Femur (tissue), 1 donor: Measurements from ENCODE around the gene XRN2.
A peak's percentile ranks its signal among the peaks of the same experiment; 100 is the strongest.

Source experiments
- DNase-seq: peaks from one replicate; pipeline ENCODE4 v3.0.0-alpha.2; 2017

Gene XRN2, protein sequence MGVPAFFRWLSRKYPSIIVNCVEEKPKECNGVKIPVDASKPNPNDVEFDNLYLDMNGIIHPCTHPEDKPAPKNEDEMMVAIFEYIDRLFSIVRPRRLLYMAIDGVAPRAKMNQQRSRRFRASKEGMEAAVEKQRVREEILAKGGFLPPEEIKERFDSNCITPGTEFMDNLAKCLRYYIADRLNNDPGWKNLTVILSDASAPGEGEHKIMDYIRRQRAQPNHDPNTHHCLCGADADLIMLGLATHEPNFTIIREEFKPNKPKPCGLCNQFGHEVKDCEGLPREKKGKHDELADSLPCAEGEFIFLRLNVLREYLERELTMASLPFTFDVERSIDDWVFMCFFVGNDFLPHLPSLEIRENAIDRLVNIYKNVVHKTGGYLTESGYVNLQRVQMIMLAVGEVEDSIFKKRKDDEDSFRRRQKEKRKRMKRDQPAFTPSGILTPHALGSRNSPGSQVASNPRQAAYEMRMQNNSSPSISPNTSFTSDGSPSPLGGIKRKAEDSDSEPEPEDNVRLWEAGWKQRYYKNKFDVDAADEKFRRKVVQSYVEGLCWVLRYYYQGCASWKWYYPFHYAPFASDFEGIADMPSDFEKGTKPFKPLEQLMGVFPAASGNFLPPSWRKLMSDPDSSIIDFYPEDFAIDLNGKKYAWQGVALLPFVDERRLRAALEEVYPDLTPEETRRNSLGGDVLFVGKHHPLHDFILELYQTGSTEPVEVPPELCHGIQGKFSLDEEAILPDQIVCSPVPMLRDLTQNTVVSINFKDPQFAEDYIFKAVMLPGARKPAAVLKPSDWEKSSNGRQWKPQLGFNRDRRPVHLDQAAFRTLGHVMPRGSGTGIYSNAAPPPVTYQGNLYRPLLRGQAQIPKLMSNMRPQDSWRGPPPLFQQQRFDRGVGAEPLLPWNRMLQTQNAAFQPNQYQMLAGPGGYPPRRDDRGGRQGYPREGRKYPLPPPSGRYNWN

DNA sequence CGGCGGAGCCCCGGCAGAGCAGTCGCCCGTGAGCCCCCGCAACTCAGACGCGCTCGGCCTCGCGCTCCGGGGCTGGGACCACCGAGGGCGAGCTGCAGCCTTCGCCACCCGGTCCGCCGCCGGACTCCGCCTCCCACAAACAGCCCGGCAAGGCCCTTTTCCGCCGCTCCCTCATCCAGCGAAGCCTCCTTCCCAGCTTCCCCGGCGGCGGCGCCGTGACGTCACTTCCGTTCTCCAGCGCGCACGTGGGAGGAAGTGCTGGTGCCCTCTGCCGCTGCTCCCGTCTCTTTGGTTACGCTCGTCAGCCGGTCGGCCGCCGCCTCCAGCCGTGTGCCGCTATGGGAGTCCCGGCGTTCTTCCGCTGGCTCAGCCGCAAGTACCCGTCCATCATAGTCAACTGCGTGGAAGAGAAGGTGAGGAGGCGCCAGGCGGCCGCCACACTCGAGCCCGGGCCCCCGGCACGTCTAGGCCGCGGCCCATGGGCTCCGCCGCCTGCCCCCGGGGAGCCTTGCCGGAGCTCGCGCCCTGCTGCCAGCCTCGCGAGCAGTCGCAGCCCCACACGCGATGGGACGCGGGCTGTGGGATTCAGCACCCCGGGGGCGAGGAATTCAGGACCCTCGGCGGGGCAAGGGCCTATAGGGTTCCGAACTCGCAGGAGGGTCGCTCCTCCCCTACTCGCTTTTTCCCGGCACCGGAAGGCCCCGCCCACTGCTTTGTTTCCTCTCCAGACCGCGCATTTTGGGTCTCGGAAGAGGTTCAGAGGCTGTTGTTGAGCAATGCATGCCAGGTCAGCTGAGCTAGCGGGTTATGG, at the start of gene XRN2:
TSS of gene XRN2 (plus strand) at position 271 of the 811 bp plus-strand sequence. CDS start at position 339, 68 bp downstream.
- peak; percentile 97 for DNase-seq

DNA sequence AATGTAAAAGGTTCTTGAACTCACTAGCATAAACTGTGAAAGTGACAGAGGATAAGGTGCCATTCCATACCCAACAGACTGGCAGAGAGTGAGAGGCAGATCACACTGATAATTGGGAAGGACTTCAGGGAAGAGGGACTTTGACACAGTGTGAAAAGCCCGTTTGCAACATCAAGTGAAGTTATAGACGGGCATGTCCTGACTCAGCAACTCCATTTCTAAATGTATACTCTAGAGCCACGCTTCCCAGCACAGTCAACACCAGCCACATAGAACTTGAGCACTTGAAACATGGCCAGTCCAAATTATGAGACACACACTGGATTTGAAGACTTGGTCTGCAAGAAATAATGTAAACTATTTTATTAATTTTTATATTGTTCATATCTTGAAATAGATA, 45.9 kb upstream of the XRN2 start:
- no peak for DNase-seq

DNA sequence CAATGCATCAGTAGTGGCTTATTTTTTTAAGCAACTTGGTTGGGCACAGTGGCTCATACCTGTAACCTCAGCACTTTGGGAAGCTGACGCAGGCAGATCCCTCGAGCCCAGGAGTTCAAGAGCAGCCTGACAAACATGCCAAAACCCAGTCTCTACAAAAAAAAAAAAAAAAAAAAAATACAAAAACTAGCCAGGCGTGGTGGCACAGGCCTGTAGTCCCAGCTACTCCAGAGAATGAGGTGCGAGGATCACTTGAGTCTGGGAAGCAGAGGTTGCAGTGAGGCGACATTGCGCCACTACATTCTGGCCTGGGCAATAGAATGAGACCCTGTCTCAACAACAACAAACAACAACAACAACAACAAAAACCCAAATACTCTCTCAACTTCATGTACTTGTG, 44.7 kb upstream of the XRN2 start:
- DNase-seq: no peak

DNA sequence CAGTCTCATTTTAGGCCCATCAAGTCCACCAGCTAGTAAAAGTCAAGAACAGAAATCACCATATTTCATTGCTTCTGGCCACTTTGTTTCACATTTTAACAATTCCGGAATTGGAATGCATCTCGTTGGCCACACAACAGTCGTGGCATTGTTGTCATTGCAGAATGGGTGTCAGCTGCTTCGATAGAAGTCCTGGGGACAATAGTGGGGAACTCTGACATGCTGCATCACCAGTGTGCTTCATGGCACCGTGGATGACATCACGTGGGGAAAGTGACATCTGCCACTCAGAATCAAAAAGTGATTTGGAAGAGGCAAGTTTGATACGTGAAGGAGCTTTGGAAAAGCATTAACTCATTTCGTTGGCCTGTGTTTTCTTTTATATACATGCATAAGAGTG, 43.8 kb upstream of the XRN2 start:
- DNase-seq: no peak

DNA sequence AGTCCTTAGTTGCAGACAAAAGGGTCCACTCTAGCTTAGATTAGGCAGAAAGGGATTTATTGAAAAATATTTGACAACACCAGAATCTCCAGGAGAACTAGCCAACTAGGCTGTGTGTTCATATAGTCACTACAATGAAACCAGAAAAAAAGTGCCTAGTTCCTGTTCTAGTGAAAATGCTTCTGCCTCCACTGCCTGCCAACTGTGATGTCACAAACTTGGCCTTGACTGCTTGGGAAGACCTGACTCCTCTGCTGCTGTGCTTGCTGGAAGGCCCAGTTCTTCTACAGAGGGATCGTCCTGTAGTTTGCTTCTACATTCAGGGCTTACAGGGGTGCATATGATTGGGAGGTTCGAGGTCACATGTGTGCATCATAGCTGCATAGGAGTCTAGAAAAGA, 40.3 kb upstream of the XRN2 start:
- DNase-seq: peak; percentile 30

DNA sequence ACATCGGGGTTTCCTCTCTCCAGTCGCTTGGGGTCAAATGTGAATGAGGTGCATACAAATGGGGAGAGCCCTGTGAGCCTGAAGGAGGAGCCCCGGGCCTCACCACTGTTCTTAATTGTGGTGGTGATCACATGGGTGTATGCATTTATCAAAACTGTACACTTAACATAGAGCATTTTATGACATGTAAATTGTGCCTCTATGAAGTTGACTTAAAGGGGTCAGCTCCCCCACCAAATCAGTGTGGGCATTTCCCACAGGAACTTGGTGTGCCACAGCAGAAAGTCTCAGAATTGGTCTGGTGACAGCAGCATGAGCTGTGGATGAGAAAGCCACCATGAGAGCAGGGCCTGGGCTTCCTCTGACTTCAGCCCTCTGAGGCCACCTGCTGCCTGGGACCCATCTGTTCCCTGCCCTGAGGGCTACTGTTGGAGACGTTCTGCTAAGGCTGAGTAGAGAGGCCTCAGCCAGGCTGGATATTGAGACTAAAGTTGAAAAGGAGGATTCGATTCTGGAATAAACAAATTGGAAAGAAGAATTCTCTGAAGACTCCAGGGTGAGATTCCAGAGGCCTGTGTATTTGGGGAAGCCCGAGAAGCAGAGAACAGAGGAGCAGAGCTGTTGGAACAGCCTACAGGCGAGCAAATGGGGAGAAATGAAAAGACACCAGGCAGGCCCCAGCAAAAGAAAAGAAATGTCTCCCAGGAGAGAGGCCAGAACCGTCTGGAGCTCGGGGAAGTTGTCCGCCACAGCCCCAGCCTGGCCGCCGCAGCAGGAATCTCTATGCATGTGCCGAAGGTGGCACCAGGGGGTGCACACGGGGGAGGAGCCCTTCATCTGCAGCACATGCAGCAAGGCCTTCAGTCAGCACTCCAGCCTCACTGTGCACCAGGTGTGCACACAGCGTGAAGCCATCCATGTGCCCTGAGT, 37.6 kb upstream of the XRN2 start:
- DNase-seq: no peak

DNA sequence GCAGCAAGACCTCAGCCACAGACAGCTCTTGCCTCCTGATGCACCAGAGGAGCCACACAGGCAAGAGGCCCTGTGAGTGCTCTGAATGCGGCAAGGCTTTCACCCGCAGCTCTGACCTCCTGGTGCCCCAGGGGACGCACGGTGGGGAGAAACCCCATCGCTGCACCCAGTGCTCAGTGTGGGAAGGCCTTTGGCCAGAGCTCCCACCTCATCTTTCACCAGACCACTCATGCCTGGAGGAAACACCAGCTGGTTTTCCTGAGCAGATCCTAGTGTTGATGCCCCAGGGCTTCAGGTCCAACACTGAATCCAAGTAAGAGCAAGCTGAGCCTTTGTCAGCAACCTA, 37.0 kb upstream of the XRN2 start:
- DNase-seq: no peak

DNA sequence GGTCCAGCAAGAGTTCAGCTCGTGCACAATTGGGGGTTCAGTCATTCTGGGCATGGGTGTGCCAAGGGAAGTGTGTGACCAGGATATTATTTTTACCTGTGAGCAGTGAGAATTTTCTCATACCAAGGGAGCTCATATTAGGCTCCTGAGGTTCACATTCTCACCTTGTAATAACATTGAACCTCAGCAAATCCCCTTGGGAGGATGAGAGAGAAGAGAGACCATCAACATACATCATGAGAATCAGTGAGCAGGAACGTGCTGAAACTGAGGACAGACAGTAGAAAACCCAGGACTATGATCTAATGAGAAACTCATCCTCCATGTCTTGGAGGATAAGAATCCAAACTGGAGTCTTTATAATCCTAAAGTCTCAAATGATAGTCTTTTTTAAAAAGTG, 33.4 kb upstream of the XRN2 start:
- DNase-seq: no peak

DNA sequence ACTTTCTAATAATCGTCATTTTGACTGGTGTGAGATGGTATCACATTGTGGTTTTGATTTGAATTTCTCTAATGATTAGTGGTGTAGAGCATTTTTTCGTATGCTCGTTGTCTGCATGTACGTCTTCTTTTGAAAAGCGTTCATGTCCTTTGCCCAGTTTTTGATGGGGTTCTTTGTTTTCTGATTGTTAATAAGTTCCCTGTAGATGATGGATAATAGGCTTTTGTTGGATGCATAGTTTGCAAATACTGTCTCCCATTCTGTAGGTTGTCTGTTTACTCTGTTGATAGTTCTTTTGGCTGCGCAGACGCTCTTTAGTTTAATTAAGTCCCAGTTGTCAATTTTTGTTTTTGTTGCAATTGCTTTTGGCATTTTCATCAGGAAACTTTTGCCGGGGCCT, 32.3 kb upstream of the XRN2 start:
- DNase-seq: no peak

DNA sequence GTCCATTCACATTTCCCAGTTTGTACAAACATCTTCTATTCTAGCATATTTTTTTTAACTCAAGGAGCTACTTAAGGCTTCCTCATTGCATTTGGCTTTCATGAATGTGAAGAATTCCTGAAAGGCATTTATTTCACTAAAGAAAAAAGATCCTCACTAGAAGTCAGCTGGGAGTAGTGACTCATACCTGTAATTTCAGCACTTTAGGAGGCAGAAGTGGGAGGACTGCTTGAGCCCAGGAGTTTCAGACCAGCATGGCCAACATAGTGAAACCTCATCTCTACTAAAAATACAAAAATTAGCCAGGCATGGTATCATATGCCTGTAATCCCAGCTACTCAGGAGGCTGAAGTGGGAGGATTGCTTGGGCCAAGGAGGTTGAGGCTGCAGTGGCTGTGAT, 30.9 kb upstream of the XRN2 start:
- no peak for DNase-seq

DNA sequence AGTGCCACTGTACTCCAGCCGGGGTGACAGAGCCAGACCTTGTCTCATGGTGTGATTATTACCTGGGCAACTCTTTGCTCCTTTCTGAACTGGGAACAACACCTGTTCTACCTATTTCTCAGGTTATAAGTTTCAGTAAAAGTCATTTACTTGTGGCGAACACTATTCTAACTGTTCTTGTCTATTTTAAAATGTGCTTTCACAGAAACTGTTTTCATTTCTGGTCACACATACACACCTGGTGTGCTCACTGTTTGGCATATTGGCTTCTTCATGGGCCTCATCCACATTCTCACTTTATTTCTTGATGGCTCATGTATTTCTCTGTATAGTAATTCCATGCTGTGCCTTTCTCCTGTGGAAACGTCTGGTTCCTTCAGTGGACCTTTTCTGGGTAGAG, 30.5 kb upstream of the XRN2 start:
- DNase-seq: no peak

DNA sequence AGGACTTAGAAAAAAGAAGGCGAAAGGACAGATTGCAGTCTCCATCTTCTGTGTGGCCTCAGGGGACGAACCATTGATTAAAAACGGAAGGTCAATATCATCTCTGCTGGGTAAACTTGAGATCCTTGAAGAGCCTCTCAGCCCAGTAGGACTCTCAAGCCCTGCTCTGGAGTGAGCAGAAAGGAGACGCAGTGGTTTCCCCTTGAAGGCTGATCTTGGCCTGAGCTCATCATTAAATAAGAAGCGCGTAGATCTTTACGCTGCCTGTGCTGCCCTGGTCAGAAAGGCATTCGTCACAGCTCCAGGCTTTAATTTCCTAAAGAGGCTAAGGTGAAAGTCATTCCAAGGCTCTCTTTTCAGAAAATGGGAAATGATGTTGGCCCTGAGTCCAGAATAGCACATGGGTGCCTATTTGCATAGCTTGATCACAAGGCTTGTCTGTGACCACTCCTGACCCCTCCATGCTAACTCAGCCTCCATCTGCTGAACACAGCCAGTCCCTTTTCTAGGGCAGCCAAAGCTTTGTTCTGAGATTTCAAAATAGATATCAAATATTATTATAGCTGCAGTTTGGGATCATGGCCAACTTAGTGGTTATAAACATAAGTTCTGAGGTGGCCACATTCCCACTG, 29.3 kb upstream of the XRN2 start:
- no peak for DNase-seq

DNA sequence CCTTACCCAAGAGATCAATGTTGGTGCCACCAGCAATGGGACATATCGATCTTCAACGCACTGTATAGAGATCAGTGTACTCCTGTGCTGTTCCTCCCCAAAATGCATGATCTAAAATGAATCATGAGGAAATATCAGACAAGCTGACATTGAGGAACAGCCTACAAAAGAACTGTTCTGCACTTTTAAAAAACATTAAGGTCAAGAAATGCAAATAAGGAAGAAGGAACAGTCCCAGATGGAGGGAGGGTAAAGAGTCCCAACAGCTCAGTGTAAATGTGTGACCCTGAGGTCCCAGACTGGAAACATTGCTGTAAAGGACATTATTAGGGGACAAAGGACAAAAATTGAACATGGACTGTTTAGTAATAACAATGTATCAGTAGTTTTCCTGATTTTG, 24.3 kb upstream of the XRN2 start:
- DNase-seq: no peak

DNA sequence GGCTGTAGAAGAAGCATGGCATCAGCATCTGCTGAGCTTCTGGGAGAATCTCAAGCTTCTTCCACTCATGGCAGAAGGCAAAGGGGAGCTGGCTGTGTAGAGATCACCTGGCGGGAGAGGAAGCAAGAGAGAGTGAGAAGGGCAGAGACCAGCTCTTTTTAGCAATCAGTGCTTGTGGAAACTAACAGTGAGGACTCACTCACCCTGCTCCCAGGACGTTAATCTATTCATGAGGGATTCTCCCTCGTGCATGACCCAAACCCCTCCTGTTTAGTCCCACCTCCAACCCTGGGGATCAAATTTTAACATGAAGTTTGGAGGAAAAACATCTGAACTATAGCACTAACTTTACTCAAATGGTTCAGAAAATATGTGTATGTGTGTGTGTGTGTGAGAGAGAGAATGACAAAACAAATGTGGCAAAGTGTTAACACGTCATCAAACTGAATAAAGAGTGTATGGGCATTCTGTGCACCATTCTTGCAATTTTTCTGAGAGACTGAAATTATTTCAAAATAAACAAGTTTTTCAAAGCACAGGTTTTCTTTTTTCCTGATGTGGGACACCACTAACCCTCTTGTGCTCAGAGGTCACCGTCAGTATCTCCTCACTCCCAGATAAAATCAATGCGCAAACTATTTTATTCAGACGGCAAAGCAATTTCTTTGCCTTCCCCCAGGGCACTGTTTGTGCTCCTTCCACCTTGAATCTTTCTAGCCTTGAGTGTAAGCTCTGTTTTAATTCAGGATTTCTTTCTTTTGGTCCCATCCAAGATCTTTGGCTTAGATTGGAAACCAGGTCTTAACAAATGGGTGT, 23.2 kb upstream of the XRN2 start:
- no peak for DNase-seq

DNA sequence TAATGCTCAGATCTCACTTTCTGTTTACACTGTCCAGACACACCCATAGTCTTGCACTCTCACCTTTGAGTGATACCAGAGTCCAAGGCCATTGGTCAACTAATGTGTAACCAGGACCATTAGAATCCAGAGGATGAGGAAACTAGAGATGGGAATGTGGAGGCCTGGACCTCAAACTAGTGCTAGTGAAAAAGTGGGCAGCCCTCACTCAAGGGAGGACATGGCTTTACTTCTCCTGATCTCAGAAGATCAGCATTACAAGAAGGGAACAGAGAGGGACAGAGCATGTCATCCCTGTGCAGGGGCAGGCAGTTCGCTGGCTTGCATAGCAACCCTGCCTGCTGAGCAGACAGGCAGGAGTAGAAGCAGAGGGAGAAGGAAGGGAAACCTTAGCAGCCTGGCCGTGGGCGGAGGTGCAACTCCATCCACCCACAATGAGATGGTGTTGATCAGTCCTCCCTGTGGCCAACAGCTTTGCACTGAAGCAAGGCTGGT, 22.6 kb upstream of the XRN2 start:
- no peak for DNase-seq

DNA sequence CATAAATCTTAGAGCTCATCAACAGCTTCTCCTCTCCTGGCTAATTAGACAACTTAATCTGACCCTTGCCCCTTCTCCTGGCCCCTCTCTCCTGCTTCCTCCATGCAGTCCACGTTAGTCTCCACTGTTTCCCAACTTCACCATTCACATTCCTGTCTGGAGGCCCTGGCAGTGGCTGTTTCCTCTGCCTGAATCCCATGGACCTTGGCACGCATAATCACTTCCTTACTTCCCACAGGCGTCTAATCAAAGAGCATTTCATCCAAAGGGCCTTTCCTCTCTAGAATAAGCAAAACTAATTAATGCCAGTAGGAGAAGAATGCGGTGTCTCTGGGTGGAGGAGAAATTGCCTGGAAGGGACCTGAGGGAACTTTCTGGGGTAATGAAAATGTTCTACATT, 16.4 kb upstream of the XRN2 start:
- DNase-seq: no peak

DNA sequence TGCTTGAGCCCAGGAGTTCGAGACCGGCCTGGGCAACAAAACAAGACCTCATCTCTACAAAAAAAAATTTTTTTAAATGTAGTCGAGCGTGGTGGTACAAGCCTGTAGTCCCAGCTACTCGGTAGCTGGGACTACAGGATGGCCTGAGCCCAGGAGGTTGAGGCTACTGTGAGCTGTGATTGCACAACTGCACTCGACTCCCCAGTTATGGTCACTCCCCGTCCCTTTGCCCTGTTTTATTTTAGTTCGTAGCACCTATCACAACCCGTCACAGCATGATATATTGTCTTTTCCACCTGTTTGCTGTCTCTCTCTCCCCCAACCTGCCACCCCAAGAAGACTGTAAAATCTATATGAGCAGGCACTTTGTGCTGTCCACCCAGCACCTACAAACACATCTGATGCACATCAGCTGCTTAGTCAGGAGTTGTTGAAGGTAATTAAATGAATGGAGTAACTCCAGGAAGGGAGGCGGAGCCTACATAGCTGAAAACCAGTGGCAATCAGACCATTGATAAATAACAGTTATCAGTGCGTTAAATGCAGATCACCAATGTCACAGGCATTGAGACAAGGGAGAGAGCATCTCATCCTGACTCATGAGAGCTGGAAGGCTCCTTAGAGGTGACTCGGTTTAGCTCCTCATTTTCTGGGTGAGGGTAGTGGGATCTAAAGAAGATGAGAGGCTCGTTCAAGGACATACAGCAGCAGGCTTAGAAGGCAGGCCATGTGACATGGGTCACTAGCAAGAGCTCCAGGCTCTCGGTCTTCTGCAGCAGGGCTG, 14.4 kb upstream of the XRN2 start:
- no peak for DNase-seq

DNA sequence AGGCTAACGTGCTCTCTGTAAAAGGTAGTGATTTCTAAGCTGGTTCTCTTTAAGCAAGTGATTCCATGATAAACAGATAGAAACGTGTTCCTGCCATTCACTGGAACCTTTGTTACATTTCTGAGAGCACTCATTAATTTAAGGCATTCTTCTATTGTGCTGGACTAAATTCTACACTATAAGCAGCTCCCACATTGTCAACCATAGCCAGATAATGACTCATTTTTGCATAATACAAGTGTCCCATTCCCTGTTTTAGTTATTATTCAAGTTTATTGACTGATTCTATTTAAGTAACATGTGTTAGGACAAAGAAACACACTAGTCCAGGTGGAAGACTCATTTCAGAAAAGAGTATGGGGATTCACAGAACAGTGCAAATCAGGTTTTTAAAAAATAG, 13.5 kb upstream of the XRN2 start:
- no peak for DNase-seq

DNA sequence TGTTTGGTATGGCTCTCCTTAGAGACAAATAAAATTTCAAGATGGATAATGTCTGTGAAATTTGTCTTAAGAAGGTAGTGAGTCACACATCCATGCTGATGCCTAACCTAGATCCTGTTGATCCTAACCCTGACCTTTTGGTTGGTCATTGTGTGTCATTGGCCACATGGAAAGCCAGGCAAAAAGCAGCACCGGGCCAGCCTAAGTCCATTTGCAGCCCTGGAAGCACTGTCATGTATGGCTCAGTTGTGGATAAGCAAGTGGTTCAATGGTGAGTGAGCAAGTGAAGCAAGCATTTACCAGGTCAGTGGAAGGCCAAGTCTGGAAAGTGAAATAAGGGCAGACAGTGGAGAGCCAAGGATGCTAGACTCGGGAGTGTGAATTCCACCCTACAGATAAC, 12.1 kb upstream of the XRN2 start:
- DNase-seq: no peak

DNA sequence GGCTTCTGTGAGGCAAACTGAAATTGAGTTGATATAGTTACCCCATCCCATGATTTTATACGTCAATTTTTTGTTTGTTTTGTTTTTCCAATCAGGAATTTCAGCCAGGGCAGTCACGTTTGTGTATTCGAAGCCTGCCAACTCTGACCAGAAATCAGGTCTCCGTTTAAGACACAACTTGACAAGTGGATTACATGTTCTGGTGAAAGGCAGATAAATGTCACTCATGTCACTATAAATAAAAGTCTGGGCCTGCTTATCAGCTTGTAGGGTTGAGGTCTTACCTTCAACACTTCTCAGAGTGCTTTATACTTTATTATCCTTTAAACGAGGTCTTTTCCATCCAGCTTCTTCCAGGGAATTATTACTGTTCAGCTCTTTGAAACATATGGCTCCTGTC, 8.4 kb upstream of the XRN2 start:
- DNase-seq: no peak
